IPS-15b (cell line): ENCODE data around the gene KCNAB3.
A peak's percentile ranks its signal among the peaks of the same experiment; 100 is the strongest.

ENCODE experiments used
- H3K27me3 ChIP-seq: one replicate; pipeline ENCODE4 v1.6.1; 2013; ENCODE audit warnings: low read length; ENCODE audit not compliant: control insufficient read depth, insufficient read depth
- H3K36me3 ChIP-seq: one replicate; pipeline ENCODE4 v1.6.1; 2013; ENCODE audit warnings: low read length; ENCODE audit not compliant: control insufficient read depth, insufficient read depth
- H3K4me1 ChIP-seq: one replicate; pipeline ENCODE4 v1.6.1; 2013; ENCODE audit warnings: mild to moderate bottlenecking, low read length; ENCODE audit not compliant: control insufficient read depth, insufficient read depth
- H3K4me3 ChIP-seq: one replicate; pipeline ENCODE4 v1.5.1; 2013; ENCODE audit warnings: low read depth, low read length
- H3K9ac ChIP-seq: one replicate; pipeline ENCODE4 v1.6.1; 2013; ENCODE audit warnings: low read depth, mild to moderate bottlenecking, low read length
- H3K9me3 ChIP-seq: one replicate; pipeline ENCODE4 v1.6.1; 2013; ENCODE audit warnings: mild to moderate bottlenecking, low read length; ENCODE audit not compliant: control insufficient read depth, insufficient read depth

KCNAB3 gene

DNA sequence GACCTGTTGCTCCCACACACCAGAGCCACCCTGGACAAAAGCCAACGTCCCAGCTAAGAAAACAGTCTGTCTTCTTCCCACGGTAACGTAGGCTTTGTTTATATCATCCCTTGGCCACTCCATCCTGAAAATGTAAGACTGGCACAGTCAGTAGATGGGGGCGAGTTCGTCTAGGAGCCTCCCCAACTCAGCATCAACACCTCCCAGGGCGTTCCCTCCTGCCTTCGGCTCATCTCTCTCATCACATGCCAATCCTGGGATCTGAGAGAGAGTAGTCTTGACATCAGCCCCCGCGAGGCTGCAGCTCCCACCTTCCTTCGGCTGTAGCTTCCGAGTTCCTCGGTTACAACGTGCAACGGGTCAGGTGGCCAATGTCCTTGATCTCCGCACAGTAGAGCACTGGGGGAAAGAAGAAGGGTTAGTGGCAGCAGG lies 14.5 kb downstream of the KCNAB3 start:
- Histone ChIP-seq H3K36me3 (no peaks in the 10 kb centered on the region), H3K4me1 (no peaks in the 10 kb centered on the region), H3K27me3 (peaks cover 35% of the 10 kb centered on the region), H3K9me3 (no peaks in the 10 kb centered on the region), H3K9ac (no peak overlapping the region), H3K4me3 (peak overlapping the region; percentile 49)

GRCh38 chr17:7912927-7913524 lies 16.6 kb downstream of the KCNAB3 start:
- no peaks in the 10 kb centered on the region for H3K9me3 ChIP-seq
- no peaks in the 10 kb centered on the region for H3K4me1 ChIP-seq
- H3K9ac ChIP-seq: no peak overlapping the region
- peaks cover 24% of the 10 kb centered on the region for H3K27me3 ChIP-seq
- no peak overlapping the region for H3K4me3 ChIP-seq
- H3K36me3 ChIP-seq: no peaks in the 10 kb centered on the region

DNA sequence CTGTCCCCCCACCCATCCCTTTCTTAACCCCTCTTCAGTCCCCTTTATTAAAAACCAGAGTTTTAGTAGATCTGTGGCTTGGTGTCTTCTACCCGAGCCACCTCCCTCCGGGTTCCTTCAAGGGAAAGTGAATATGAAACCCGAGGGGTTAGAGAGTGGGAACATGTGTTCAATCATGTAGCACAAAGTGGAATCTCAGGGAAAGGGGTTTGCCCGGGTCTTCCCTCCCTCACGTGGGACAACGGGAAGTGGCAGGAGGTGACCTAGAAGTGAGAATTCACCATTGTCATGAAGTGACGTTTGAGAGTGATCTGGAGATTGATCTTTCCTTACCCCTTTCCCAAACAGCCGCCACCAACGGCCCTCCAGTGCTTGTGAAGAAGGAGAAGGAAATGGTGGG lies 18.5 kb downstream of the KCNAB3 start:
- Histone ChIP-seq H3K9ac (no peak overlapping the region), H3K9me3 (no peaks in the 10 kb centered on the region), H3K27me3 (peaks cover 12% of the 10 kb centered on the region), H3K4me1 (no peaks in the 10 kb centered on the region), H3K4me3 (no peak overlapping the region), H3K36me3 (peaks cover 4% of the 10 kb centered on the region)

DNA sequence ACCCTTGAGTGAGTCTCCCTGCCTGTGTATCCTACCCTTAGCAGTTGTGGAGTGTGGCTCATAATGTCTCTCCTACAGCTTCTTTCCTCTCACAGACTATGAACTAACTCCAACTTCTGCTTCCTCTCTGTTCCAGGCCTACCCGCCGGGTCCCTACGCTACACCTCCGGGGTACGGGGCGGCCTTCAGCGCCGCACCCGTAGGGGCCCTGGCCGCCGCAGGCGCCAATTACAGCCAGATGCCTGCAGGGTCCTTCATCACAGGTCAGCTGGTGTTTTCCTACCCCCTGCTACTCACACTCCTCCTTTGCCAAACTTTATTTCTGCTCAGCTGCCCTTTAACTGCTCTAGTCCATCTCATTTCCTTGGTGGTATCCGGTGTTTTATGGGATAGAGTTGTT lies 18.9 kb downstream of the KCNAB3 start:
- Histone ChIP-seq H3K4me3 (no peak overlapping the region), H3K9me3 (no peaks in the 10 kb centered on the region), H3K36me3 (peaks cover 6% of the 10 kb centered on the region), H3K4me1 (no peaks in the 10 kb centered on the region), H3K9ac (no peak overlapping the region), H3K27me3 (peaks cover 11% of the 10 kb centered on the region)

DNA sequence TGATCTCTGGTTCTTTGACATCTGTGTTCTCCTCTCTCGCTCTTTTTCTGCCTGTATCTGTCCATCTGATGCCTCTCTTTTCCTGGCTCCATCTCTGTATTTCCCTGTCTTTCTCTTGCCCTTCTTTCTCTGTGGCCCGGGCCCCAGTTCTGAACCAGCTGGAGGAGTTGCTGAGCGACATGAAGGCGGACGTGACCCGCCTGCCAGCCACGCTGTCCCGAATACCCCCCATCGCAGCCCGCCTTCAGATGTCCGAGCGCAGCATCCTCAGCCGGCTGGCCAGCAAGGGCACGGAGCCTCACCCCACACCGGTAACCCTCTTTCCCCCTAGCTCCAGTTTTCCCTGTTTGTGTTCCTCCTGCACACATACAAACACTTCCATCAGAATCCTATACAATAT lies 19.4 kb downstream of the KCNAB3 start:
- H3K4me1 ChIP-seq: no peaks in the 10 kb centered on the region
- H3K36me3 ChIP-seq: peaks cover 10% of the 10 kb centered on the region
- no peaks in the 10 kb centered on the region for H3K9me3 ChIP-seq
- no peak overlapping the region for H3K9ac ChIP-seq
- no peak overlapping the region for H3K4me3 ChIP-seq
- peaks cover 10% of the 10 kb centered on the region for H3K27me3 ChIP-seq

DNA sequence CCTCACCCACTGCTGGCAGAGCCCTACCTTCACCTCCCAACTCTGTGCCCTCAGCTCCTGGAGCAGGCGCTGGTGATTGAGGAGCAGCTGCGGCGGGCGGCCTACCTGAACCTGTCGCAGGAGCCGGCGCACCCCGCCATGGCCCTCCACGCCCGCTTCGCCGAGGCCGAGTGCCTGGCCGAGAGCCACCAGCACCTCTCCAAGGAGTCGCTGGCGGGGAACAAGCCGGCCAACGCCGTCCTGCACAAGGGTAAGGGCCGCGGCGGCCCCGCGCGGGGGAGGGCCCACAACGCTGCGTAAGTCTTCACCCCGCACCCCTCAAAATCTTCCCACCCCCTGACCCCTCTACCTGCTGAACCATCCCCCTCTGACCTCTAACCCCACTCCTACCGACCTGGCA lies 20.6 kb downstream of the KCNAB3 start:
- no peaks in the 10 kb centered on the region for H3K27me3 ChIP-seq
- H3K9ac ChIP-seq: no peak overlapping the region
- peaks cover 13% of the 10 kb centered on the region for H3K36me3 ChIP-seq
- no peaks in the 10 kb centered on the region for H3K4me1 ChIP-seq
- H3K4me3 ChIP-seq: no peak overlapping the region
- no peaks in the 10 kb centered on the region for H3K9me3 ChIP-seq

DNA sequence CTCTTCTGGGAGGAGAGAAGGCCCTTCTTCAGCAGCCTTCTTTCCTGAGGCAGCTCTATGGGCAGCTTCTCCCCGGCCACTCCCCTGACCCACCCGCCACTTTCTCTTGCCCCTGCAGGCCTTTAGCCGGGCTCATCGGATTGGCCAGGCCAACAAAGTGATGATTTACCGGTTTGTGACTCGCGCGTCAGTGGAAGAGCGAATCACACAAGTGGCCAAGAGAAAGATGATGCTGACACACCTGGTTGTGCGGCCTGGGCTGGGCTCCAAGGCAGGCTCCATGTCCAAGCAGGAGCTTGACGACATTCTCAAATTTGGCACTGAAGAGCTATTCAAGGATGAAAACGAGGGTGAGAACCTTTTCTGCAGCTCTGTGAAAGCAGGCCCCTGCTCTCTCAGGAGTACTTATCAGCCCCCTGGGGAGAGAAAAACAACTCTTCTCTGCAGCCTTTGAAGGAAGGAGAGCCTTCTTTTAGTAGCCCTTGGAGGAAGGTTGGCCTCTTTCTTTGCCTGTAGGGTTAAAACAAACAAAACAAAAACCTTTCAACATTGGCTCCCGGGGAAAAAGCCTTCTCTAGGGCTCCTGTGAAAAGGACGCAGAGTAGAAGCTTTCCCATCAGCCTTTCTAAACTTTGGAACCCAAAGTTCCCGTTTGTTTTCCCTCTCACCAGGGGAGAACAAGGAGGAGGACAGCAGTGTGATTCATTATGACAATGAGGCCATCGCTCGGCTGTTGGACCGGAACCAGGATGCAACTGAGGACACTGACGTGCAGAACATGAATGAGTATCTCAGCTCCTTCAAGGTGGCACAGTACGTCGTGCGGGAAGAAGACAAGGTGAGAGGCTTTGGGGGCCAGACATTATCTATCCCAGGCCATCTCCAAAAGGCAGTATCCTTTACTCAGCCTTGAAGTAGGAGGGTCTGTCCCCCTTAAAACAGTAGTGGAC lies 26.2 kb downstream of the KCNAB3 start:
- Histone ChIP-seq H3K4me3 (no peak overlapping the region), H3K9ac (no peak overlapping the region), H3K27me3 (no peaks in the 10 kb centered on the region), H3K4me1 (no peaks in the 10 kb centered on the region), H3K36me3 (peaks cover 31% of the 10 kb centered on the region), H3K9me3 (no peaks in the 10 kb centered on the region)

- H3K9me3 ChIP-seq: no peaks in the 10 kb centered on the region
- H3K9ac ChIP-seq: no peak overlapping the region
- H3K4me1 ChIP-seq: no peaks in the 10 kb centered on the region
- no peaks in the 10 kb centered on the region for H3K27me3 ChIP-seq
- peaks cover 14% of the 10 kb centered on the region for H3K36me3 ChIP-seq
- H3K4me3 ChIP-seq: no peak overlapping the region
Measured at GRCh38 chr17:7897773-7898172, 31.9 kb downstream of the KCNAB3 start.

GRCh38 chr17:7897090-7897489 lies 32.6 kb downstream of the KCNAB3 start:
- Histone ChIP-seq H3K4me1 (no peaks in the 10 kb centered on the region), H3K27me3 (no peaks in the 10 kb centered on the region), H3K9ac (no peak overlapping the region), H3K9me3 (no peaks in the 10 kb centered on the region), H3K4me3 (no peak overlapping the region), H3K36me3 (peaks cover 13% of the 10 kb centered on the region)

DNA sequence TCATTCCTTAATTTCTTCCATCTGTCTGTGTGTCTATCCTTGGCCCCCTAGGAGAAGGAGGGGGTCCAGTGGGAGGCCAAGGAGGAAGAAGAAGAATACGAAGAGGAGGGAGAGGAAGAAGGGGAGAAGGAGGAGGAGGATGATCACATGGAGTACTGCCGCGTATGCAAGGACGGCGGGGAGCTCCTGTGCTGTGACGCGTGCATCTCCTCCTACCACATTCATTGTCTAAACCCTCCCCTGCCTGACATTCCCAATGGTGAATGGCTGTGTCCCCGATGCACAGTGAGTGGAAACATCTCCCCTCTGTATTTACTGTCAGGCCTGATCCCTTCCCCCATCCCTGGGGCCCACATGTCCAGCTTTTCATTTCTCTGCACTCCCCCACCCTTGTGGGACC lies 34.8 kb downstream of the KCNAB3 start:
- H3K9me3 ChIP-seq: no peaks in the 10 kb centered on the region
- H3K9ac ChIP-seq: no peak overlapping the region
- H3K36me3 ChIP-seq: peaks cover 15% of the 10 kb centered on the region

GRCh38 chr17:7894226-7894625 lies 35.4 kb downstream of the KCNAB3 start:
- Histone ChIP-seq H3K4me1 (no peaks in the 10 kb centered on the region), H3K9me3 (no peaks in the 10 kb centered on the region), H3K27me3 (no peaks in the 10 kb centered on the region), H3K9ac (no peak overlapping the region), H3K36me3 (peaks cover 8% of the 10 kb centered on the region), H3K4me3 (no peak overlapping the region)

More for the DNA sequence above, 34.8 kb downstream of the KCNAB3 start:
- Histone ChIP-seq H3K4me1 (no peaks in the 10 kb centered on the region), H3K4me3 (no peak overlapping the region), H3K27me3 (no peaks in the 10 kb centered on the region)
